NB4 (cell line): ENCODE data around the gene TNFSF10.

Experiments used
- POLR2A ChIP-seq: IDR thresholded peaks from 2 replicates; pipeline ENCODE4 v1.6.1; 2011; ENCODE audit warnings: mild to moderate bottlenecking; ENCODE audit not compliant: insufficient read length; ENCODE audit errors: extremely low read depth
- TF ChIP-seq, protein P1 (sequence below): IDR thresholded peaks from one replicate; pipeline ENCODE4 v1.5.1; 2012; ENCODE audit warnings: low read depth, low read length

DNA sequence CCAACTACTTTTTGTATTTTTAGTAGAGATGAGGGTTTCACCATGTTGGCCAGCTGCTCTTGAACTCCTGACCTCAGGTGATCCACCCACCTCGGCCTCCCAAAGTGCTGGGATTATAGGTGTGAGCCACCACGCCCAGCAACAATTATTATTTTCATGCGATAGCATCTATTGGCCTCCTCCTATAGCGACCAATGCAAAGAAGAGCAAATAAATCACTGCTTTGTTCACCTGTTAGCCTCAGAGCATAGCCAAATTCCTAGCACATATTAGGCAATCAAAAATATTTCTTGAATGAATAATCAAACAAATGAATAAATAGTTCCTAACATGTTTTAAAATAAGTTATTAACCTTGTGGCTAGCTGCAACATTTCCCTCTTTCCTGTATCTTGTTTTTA, 36.8 kb upstream of the TNFSF10 start:
- TF ChIP-seq POLR2A: no peak
- TF ChIP-seq, protein P1, sequence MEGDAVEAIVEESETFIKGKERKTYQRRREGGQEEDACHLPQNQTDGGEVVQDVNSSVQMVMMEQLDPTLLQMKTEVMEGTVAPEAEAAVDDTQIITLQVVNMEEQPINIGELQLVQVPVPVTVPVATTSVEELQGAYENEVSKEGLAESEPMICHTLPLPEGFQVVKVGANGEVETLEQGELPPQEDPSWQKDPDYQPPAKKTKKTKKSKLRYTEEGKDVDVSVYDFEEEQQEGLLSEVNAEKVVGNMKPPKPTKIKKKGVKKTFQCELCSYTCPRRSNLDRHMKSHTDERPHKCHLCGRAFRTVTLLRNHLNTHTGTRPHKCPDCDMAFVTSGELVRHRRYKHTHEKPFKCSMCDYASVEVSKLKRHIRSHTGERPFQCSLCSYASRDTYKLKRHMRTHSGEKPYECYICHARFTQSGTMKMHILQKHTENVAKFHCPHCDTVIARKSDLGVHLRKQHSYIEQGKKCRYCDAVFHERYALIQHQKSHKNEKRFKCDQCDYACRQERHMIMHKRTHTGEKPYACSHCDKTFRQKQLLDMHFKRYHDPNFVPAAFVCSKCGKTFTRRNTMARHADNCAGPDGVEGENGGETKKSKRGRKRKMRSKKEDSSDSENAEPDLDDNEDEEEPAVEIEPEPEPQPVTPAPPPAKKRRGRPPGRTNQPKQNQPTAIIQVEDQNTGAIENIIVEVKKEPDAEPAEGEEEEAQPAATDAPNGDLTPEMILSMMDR: no peak
